Subcutaneous abdominal adipose tissue (tissue), 5 donors: ENCODE data around the gene HECTD3.

Experiments
- H3K27ac ChIP-seq: one replicate; pipeline ENCODE4 v1.7.0; 2013; ENCODE audit warnings: low read depth, mild to moderate bottlenecking, inconsistent platforms, low read length, moderate library complexity
- H3K27me3 ChIP-seq, 5 donors: one replicate each; pipeline ENCODE4 v1.7.0; 2013; ENCODE audit warnings: low read length in 5 of 5, inconsistent platforms in 1 of 5; ENCODE audit not compliant: control insufficient read depth in 5 of 5, insufficient read depth in 4 of 5
- H3K36me3 ChIP-seq, 5 donors: one replicate each; pipeline ENCODE4 v1.7.0; 2013; ENCODE audit warnings: low read length in 5 of 5; ENCODE audit not compliant: control insufficient read depth in 5 of 5, insufficient read depth in 5 of 5
- H3K4me1 ChIP-seq, 5 donors: one replicate each; pipeline ENCODE4 v1.7.0; 2013; ENCODE audit warnings: low read length in 5 of 5, mild to moderate bottlenecking in 3 of 5, moderate library complexity in 1 of 5; ENCODE audit not compliant: control insufficient read depth in 5 of 5, insufficient read depth in 5 of 5
- H3K4me3 ChIP-seq, 5 donors: one replicate each; pipeline ENCODE4 v1.7.0; 2013; ENCODE audit warnings: low read length in 5 of 5, low read depth in 1 of 5
- H3K9ac ChIP-seq, 5 donors: one replicate each; pipeline ENCODE4 v1.7.0; 2013; ENCODE audit warnings: low read length in 5 of 5, mild to moderate bottlenecking in 4 of 5, moderate library complexity in 3 of 5
- H3K9me3 ChIP-seq, 5 donors: one replicate each; pipeline ENCODE4 v1.7.0; 2013; ENCODE audit warnings: low read length in 5 of 5; ENCODE audit not compliant: control insufficient read depth in 5 of 5
- donor health status: healthy.
- donor health status: healthy.
- donor health status: healthy.
- donor health status: healthy.
- donor health status: healthy.

HECTD3 gene

GRCh38 chr1:45010855-45011811 is at the start of gene HECTD3:
Gene HECTD3 (minus strand): TSS chr1:45011324. CDS start chr1:45011257, 67 bp downstream.
- H3K27ac ChIP-seq: peak within 1 kb of the TSS; percentile 54
- H3K36me3 ChIP-seq: peaks cover 4 to 56% (median 48%) of the 10 kb centered on the region in 5 donors
- H3K9ac ChIP-seq: peak within 1 kb of the TSS; percentile 86 to 95 (median 88)
- peak within 1 kb of the TSS; percentile 74 to 97 (median 89) for H3K4me3 ChIP-seq
- H3K4me1 ChIP-seq: peaks cover 11 to 55% (median 51%) of the 10 kb centered on the region in 5 donors
- H3K9me3 ChIP-seq: no peaks in the 10 kb centered on the region
- no peaks in the 10 kb centered on the region for H3K27me3 ChIP-seq

DNA sequence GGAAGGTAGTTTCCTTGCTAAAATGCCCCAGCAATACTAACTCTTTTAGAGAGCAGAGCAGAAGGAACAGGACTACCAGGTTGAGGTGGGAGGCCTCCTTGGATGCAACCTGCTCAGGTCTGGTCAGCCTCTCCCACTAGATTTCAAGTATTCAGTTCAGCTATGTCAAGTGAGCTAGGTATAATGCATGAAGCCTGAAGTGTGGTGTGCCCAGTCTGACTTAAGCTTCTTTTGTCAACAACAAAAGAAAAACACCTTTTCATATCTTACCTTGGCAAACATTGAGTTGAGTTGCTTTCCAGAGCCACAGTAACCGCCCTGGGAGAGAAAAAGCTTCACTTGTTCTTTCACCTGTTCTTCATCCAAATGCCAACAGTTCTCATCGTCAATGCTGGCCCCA is 48.7 kb upstream of the HECTD3 start:
- no peak overlapping the region for H3K4me3 ChIP-seq

DNA sequence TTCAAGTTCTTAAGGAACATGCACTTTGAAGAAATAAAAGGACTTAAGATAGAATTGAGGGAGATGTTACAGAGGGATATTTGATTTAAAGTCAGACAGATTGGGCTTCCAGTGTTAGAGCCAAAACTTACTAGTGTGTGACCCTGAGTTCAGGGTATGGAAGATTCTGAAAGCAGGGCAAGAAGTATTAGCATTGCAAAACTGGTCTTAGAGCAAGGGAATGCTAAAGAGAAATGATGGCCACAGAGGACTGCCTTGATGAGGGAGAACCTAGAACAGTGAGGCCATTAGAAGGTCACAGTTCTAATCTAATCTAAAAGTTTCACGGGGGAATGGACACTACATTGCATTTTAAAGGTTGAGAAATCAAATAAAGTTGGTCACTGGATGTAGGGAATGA is 46.4 kb upstream of the HECTD3 start:
- Histone ChIP-seq H3K27ac (no peak overlapping the region), H3K9me3 (no peaks in the 10 kb centered on the region), H3K27me3 (no peaks in the 10 kb centered on the region), H3K36me3 (peaks cover 0 to 3% (median 0%) of the 10 kb centered on the region in 5 donors), H3K4me1 (no peaks in the 10 kb centered on the region), H3K9ac (no peak overlapping the region), H3K4me3 (no peak overlapping the region)

More for the DNA sequence above, 48.7 kb upstream of the HECTD3 start:
- Histone ChIP-seq H3K9me3 (no peaks in the 10 kb centered on the region), H3K4me1 (no peaks in the 10 kb centered on the region), H3K9ac (no peak overlapping the region), H3K27ac (no peak overlapping the region), H3K36me3 (peaks cover 0 to 3% (median 0%) of the 10 kb centered on the region in 5 donors), H3K27me3 (no peaks in the 10 kb centered on the region)

DNA sequence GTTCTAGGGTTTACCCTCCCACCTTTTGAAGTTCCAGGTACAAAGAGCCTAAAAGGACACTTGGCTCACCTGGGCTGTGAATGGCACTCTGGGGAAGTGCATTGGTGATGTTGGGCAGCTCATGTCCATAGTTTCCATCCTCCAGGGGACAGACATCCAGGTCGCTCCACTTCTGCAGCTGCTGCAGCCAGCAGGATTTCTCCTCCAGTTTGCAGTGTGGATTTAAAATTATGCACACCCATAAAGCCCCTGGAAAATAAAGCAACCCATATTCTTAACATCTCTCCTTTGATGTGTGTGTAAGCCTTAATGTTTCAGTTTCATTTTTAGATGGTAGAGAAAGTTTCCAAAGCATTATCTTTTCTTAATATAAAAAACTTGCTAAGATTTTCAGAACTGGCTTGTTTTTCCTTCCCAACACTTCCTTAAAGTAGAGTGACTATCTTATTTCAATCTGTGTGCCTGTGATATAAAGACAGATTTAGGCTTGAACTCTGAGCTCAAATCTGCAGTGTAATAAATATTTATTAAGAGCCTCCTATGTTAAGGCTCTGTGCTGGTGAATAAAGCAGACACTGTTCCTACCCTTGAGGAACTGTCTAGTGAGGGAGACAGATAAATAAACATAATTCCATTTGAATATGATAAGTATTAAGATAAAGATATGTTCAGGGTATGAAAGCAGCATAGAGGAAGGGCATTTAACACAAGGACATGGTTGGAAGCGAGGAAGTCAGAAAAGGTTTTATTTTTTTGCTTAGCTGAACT is 40.1 kb upstream of the HECTD3 start:
- no peaks in the 10 kb centered on the region for H3K4me1 ChIP-seq
- H3K36me3 ChIP-seq: no peaks in the 10 kb centered on the region
- no peak overlapping the region for H3K27ac ChIP-seq
- H3K27me3 ChIP-seq: no peaks in the 10 kb centered on the region
- no peak overlapping the region for H3K4me3 ChIP-seq
- H3K9ac ChIP-seq: no peak overlapping the region
- H3K9me3 ChIP-seq: no peaks in the 10 kb centered on the region

- no peaks in the 10 kb centered on the region for H3K27me3 ChIP-seq
- H3K36me3 ChIP-seq: no peaks in the 10 kb centered on the region
- no peaks in the 10 kb centered on the region for H3K4me1 ChIP-seq
- no peak overlapping the region for H3K4me3 ChIP-seq
- no peak overlapping the region for H3K27ac ChIP-seq
- H3K9me3 ChIP-seq: no peaks in the 10 kb centered on the region
- no peak overlapping the region for H3K9ac ChIP-seq
Measured at GRCh38 chr1:45047032-45047431, 35.9 kb upstream of the HECTD3 start.

DNA sequence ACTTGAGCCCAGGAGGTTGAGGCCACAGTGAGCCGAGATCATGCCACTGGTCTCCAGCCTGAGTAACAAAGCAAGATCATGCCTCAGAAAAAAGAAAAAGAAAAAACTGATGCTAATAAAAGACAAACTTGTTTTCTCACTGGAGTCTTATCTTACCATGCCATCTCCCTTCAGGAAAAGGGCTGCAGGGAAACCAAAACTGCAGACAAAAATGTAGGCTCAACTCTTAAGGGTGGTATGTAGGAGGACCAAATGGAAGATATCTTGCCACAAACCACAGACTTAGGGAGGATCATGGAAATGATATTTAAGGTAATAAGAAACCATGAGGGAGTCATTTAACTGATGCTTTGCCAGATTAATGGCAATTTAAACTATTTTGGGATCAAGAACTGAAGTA is 33.8 kb upstream of the HECTD3 start:
- Histone ChIP-seq H3K9me3 (no peaks in the 10 kb centered on the region), H3K9ac (no peak overlapping the region), H3K27me3 (no peaks in the 10 kb centered on the region), H3K27ac (no peak overlapping the region), H3K4me1 (no peaks in the 10 kb centered on the region), H3K4me3 (no peak overlapping the region), H3K36me3 (no peaks in the 10 kb centered on the region)

GRCh38 chr1:45043094-45043493 is 32.0 kb upstream of the HECTD3 start:
- H3K4me1 ChIP-seq: no peaks in the 10 kb centered on the region
- peak overlapping the region in 1 of 5 donors; percentile 41 for H3K9ac ChIP-seq
- H3K27ac ChIP-seq: no peak overlapping the region
- no peaks in the 10 kb centered on the region for H3K36me3 ChIP-seq
- H3K27me3 ChIP-seq: no peaks in the 10 kb centered on the region
- no peak overlapping the region for H3K4me3 ChIP-seq
- H3K9me3 ChIP-seq: no peaks in the 10 kb centered on the region

GRCh38 chr1:45040297-45040696 is 29.2 kb upstream of the HECTD3 start:
- Histone ChIP-seq H3K36me3 (peaks cover 0 to 4% (median 0%) of the 10 kb centered on the region in 5 donors), H3K4me3 (no peak overlapping the region), H3K9me3 (no peaks in the 10 kb centered on the region), H3K27me3 (no peaks in the 10 kb centered on the region), H3K4me1 (no peaks in the 10 kb centered on the region), H3K9ac (no peak overlapping the region), H3K27ac (no peak overlapping the region)

GRCh38 chr1:45038661-45039364 is 27.7 kb upstream of the HECTD3 start:
- H3K27me3 ChIP-seq: no peaks in the 10 kb centered on the region
- H3K9me3 ChIP-seq: no peaks in the 10 kb centered on the region
- H3K36me3 ChIP-seq: peaks cover 0 to 4% (median 0%) of the 10 kb centered on the region in 5 donors
- no peak overlapping the region for H3K9ac ChIP-seq
- H3K4me1 ChIP-seq: no peaks in the 10 kb centered on the region
- H3K27ac ChIP-seq: no peak overlapping the region
- no peak overlapping the region for H3K4me3 ChIP-seq
